VCaP (cell line): ENCODE results near the gene DHDH.
"Not testable (repeated sequence)": the region's sequence is repeated elsewhere in the genome, so short reads cannot be mapped to it uniquely, and the experiment has no call there.

Experiments
- H3K27ac ChIP-seq: fragments of 450-650 bp; 2 replicates; pipeline ENCODE4 v1.5.1; 2017
- TF ChIP-seq, protein P1 (sequence below): fragments of 450-650 bp; conservative IDR thresholded peaks from 2 replicates; pipeline ENCODE4 v1.5.1; 2017; ENCODE audit warnings: mild to moderate bottlenecking, moderate library complexity

DHDH gene

GRCh38 chr19:48922548-48923490 lies 10.7 kb upstream of the DHDH start:
- no peak overlapping the region for H3K27ac ChIP-seq
- TF ChIP-seq, protein P1, sequence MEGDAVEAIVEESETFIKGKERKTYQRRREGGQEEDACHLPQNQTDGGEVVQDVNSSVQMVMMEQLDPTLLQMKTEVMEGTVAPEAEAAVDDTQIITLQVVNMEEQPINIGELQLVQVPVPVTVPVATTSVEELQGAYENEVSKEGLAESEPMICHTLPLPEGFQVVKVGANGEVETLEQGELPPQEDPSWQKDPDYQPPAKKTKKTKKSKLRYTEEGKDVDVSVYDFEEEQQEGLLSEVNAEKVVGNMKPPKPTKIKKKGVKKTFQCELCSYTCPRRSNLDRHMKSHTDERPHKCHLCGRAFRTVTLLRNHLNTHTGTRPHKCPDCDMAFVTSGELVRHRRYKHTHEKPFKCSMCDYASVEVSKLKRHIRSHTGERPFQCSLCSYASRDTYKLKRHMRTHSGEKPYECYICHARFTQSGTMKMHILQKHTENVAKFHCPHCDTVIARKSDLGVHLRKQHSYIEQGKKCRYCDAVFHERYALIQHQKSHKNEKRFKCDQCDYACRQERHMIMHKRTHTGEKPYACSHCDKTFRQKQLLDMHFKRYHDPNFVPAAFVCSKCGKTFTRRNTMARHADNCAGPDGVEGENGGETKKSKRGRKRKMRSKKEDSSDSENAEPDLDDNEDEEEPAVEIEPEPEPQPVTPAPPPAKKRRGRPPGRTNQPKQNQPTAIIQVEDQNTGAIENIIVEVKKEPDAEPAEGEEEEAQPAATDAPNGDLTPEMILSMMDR: no peak

DNA sequence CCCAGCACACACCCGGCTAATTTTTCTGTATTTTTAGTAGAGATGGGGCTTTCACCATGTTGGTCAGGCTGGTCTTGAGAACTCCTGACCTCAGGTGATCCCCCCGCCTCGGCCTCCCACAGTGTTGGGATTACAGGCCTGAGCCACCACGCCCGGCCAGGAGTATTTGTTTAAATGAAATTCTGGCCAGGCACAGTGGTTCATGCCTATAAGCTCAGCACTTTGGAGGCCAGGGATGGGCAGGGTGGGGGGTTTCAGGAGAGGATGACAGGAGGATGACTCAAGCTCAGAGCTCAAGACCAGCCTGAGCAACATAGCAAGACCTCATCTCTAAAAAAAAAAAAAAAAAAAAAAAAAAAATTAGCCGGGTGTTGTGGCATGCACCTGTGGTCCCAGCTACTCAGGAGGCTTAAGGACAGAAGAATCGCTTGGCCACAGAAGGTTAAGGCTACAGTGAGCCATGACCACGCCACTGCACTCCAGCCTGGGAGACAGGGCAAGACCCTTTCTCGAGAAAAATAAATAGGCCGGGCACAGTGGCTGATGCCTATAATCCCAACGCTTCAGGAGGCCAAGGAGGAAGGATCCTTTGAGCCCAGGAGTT lies 8.2 kb upstream of the DHDH start:
- TF ChIP-seq, protein P1: no peak
- no peak overlapping the region for H3K27ac ChIP-seq

DNA sequence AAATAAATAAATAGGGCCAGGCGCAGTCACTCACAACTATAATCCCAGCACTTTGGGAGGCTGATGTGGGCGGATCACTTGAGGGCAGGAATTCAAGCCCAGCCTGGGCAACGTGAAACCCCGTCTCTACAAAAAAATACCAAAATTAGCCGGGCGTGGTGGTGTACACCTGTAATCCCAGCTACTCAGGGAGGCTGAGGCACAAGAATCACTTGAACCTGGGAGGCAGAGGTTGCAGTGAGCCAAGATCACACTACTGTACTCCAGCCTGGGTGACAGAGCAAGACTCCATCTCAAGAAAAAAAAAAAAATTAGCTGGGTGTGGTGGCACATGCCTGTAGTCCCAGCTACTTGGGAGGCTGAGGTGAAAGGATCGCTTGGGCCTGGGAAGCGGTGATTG lies 7.6 kb upstream of the DHDH start:
- H3K27ac ChIP-seq: not testable (repeated sequence)

DNA sequence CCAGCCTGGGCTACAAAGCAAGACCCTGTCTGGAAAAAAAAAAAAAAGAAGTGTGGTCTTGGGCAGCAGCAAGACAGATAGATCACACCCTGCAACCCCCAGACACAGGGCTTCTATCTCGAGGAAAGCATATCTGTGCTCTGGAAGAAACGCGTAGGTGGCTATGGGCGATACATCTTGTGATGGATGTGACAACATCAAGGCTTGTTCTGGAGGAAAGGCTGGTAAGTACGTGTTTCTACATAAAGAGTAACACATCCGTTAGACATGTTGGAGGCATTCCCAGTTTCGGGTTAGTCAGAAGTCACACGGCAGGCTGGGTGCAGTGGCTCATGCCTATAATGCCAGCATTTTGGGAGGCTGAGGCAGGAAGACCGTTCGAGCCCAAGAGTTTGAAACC lies 6.6 kb upstream of the DHDH start:
- TF ChIP-seq, protein P1: no peak
- H3K27ac ChIP-seq: peak overlapping the region; percentile 70

DNA sequence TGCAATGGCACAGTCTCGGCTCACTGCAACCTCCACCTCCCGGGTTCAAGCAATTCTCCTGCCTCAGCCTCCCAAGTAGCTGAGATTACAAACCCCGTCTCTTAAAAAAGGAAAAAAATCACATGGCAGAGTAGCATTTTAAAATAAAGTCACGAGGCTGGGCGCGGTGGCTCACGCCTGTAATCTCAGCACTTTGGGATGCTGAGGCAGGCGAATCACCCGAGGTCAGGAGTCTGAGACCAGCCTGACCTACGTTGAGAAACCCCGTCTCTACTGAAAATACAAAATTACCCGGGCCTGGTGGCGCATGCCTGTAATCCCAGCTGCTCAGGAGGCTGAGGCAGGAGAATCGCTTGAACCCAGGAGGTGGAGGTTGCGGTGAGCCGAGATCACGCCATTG lies 5.8 kb upstream of the DHDH start:
- peak overlapping the region; percentile 70 for H3K27ac ChIP-seq

DNA sequence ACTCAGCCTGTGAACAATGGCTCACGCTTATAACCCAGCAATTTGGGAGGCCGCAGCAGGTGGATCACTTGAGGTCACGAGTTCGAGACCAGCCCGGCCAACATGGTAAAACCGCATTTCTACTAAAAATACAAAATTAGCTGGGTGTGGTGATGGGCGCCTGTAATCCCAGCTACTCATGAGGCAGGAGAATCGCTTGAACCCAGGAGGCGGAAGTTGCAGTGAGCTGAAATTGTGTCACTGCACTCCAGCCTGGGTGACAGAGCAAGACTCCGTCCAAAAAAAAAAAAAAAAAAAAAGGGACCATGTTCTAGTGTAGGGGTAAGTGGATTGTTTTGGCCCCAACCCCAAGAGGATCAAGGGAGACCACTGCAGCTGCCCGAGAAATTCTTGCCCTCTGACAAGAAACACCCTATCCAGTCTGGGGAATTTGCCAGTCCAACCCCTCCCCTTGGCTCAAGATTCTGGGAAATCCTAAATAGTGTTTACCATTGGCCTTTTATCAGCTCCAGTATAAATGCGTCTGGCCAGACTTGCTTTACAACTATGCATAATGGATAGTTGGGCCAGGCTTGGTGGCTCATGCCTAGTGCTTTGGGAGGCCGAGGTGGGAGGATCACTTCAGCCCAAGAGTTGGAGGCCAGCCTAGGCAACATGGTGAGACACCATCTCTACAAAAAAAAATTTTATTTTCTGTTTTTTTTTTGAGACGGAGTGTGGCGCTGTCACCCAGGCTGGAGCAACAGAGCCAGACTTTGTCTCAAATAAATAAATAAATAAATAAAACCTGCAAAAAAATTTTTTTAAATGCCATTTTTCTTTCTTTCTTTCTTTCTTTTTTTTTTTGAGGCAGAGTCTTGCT lies 5.1 kb upstream of the DHDH start:
- TF ChIP-seq, protein P1: no peak
- peak overlapping the region; percentile 70 for H3K27ac ChIP-seq

- H3K27ac ChIP-seq: no peak overlapping the region
- TF ChIP-seq, protein P1: no peak
Measured at GRCh38 chr19:48934837-48935236, 1.3 kb downstream of the DHDH start.

DNA sequence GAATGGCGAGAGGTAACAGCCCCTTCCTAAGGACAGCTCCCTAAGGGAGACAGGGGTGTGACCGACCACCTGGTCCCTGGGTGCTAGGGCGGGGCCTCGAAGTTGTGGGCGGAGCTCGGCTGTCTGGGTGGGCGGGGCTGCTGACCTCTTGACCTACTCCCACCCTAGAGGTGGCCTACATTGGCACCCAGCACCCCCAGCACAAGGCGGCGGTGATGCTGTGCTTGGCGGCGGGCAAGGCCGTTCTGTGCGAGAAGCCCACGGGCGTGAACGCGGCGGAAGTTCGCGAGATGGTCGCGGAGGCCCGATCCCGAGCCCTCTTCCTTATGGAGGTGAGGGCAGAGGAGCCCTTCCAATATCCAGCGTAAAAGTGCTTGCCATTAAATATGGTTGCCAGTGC lies 2.4 kb downstream of the DHDH start:
- no peak overlapping the region for H3K27ac ChIP-seq
- TF ChIP-seq, protein P1: no peak
